ENCODE data around the gene LRRC34.

DNA sequence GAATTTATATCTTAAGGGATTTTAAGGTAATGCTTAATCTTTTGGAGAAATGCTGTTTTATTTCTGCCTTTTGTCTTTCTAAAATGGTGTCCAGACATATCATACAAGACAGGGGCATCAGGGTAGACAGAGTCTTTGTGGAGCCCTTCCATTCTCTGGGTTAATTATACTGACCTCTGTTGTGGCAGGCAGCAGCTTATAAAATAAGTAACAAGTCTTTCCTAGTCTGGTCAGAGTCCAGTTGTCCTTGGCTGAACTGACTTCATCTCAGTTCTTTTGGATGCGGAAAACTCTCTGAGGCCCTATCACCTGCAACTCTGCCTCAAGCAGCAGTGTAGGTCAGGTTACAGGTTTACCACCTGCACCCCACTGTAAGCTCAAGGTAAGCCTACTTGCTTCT lies 20.3 kb downstream of the LRRC34 start:
- TF ChIP-seq POLR2A (IDR thresholded peaks at IDR 0.05; ENCODE audit: low read length) (no peak), GATA1 (IDR thresholded peaks at IDR 0.05; ENCODE audit: low read depth, low read length) (no peak)
